CD4-positive, alpha-beta T cell treated with Interleukin-6 for 4 hours (primary cell): ENCODE results near the gene E2F4.
A peak's percentile ranks its signal among the peaks of the same experiment; 100 is the strongest.

Source experiments
- DNase-seq: peaks from one replicate; pipeline ENCODE4 v3.0.0-alpha.2; 2020; ENCODE audit warnings: mixed read lengths

Gene E2F4

DNA sequence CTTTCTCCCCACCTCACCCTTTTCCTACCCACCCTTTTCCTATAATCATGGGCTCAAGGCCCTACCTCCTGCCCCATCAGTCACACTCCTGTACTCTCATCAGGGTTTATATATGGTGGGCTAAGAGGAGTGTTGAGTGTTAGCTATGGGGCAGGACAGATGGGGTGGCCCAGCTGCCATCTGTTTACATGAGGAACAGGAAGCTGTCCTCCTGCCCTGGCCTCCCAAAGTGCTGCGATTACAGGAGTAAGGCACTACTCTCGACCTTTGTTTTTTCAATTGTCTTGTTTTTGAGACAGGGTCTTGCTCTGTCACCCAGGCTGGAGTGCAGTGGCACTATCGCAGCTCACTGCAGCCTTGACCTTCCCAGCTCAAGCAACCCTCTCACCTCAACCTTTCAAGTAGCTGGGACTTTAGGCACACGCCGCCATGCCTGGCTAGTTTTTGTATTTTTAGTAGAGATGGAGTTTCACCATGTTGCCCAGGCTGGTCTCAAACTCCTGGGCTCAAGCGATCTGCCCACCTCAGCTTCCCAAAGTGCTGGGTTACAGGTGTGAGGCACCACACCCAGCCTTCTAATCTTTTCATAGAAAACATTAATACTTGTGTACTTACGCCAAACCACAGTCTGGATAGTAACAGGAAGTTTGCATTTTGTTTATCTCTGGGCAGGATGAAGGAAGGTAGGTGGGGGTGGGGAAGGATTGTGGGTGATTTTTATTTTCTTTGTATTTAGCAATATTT lies 33.9 kb upstream of the E2F4 start:
- peak; percentile 24 for DNase-seq

DNA sequence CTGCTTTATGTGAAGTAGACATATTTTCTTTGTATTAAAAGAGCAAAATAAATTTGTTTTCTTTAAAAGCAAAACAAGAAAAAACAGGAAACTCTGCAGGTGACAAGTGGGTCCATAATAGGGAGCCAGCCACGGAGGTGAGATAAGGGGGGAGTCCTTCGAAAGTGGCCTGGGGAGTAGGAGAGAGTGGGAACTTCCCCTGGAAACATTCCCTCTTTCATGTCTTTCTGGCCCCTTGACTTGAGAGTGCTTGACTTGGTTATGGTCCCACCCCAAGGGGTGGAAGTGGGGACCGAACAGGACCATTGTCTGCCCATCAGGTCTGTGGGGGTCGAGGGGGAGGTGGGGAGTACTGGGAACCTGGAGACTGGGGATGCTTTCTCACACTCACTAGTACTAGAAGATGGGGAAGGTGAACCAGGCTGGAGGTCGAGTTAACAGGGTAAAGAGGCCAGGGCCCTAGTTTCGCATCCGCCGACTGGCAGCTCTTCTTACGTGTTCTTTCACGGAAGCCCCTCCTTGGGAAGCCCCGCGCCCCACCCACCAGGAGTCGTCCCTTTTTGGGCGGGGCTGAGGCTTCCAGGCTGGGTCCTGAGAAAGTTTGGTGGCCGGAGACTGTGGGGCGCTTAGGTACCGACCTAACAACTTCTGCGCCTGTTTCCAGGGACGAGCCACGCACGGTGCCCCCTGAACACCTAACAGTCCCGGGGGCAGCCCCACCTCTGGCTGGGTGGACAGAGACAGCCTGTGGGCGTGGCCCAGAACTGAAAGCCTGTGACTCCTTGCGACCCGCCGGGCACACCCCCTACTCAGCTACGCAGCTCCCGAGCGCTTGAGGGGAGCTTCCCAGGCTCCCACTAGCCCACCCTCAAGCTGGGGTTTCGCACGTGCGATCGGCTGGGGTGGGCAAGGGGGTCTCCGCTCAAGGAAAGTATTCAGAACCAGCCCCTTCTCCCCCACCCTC lies 33.0 kb upstream of the E2F4 start:
- peak; percentile 85 for DNase-seq

- DNase-seq = no peak
These were observed 30.3 kb upstream of the E2F4 start for GRCh38 chr16:67161595-67162058.

DNA sequence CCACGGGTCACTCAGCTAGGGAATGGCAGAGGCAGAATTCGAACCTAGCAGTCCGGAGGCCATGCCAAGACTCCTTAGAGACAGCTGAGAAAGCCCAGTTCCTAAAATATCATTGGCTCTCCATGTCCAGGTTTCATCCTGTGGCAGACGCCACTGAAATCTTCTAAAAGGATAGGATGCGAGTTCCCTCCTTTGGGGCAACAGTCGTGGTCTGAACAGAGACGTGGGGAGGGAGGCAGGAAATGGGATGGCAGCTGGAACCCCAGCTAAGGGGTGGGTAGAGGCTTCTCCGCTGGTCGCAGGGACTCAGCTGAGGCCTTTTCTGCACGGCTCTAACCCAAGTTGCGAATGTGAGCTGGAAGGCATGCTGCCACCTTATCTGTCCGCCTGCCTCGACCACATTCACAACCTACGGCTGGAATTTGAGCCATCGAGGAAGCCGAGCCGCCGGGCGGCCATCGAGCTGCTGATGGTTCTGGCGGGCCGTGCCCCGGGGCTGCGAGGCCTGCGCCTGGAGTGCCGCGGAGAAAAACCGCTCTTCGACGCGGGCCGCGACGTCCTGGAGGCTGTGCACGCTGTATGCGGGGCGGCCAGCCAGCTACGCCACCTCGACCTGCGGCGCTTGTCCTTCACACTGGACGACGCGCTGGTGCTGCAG lies 29.3 kb upstream of the E2F4 start:
- no peak for DNase-seq

DNA sequence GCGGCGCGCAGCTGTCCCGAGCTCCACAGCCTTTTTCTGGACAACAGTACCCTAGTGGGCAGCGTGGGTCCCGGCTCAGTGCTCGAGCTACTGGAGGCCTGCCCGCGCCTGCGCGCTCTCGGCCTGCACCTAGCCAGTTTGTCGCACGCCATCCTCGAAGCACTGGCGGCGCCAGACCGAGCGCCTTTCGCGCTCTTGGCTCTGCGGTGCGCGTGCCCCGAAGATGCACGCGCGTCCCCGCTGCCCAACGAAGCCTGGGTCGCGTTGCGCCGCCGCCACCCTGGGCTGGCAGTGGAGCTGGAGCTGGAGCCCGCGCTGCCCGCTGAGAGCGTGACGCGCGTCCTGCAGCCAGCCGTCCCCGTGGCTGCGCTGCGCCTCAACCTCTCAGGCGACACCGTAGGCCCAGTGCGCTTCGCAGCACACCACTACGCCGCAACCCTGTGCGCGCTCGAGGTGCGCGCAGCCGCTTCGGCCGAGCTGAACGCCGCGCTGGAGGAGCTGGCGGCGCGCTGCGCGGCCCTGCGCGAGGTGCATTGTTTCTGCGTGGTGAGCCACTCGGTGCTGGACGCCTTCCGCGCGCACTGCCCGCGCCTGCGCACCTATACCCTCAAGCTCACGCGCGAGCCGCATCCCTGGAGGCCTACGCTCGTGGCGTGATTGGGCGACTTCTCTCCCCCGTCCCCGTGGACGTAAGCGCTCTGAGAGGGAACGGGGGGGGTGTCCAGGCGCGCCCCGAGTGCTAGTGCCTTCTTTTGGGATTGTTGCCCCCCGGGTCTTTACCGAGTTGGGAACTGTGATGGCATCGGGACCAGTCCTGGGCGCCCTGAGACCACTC lies 28.6 kb upstream of the E2F4 start:
- DNase-seq = peak; percentile 48

GRCh38 chr16:67163999-67164558 lies 27.9 kb upstream of the E2F4 start:
- DNase-seq = no peak

- DNase-seq = no peak
These were observed 27.3 kb upstream of the E2F4 start, which contains the start of gene HSF4 for GRCh38 chr16:67164599-67165061. HSF4 (plus strand) TSS chr16:67164745; CDS start chr16:67164812, 67 bp downstream.

DNA sequence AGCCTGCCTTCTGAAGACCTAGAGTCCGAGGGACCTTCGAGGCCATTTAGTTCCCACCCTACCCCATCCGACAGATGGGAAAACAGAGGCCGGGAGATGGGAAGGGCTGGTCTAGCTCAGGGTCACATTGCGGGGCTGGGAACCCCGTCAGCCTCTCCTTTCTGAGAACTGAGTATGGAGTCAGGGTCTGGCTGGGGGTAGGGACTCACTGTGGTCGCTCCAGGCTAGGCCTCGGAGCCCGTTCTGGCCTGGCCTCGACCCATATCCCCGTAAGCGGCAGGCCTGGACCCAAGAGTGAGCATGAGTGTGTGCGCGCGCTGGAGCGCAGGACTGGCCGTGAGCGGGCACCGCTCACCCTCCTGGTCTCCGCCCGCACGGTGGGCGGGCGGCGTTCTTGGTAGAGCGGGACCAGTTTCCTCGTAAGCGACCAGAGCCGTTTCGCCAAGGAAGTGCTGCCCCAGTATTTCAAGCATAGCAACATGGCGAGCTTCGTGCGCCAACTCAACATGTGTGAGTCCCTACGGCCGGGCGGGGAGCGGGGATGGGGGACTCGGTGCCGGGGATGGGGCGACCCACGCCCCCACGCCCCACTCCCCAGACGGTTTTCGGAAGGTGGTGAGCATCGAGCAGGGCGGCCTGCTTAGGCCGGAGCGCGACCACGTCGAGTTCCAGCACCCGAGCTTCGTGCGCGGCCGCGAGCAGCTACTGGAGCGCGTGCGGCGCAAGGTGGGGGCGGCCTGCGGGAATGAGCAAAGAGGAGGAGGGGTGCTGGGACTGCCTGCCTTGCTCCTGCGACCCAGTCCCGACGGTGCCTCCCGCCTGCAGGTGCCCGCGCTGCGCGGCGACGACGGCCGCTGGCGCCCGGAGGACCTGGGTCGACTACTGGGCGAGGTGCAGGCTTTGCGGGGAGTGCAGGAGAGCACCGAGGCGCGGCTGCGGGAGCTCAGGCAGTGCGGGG lies 26.6 kb upstream of the E2F4 start:
- no peak for DNase-seq

DNA sequence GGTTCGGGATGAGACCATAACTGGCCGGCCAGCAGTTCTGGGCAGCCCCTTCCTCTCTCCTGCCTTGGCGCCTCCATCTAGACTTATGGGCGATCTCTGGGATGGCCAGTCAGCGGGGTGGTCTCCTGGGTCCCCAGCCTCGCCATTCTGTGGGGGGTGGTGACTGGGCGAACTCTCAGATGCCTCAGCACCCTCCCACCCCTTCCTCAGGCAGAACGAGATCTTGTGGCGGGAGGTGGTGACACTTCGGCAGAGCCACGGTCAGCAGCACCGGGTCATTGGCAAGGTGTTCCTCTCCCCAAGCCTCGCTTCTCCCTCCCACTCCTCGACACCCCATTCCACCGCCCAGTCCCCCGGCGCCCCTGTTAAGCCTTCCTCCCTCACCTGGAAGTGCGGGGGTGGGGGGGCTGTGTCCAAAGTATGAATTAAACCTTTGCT lies 25.8 kb upstream of the E2F4 start:
- DNase-seq = no peak

DNA sequence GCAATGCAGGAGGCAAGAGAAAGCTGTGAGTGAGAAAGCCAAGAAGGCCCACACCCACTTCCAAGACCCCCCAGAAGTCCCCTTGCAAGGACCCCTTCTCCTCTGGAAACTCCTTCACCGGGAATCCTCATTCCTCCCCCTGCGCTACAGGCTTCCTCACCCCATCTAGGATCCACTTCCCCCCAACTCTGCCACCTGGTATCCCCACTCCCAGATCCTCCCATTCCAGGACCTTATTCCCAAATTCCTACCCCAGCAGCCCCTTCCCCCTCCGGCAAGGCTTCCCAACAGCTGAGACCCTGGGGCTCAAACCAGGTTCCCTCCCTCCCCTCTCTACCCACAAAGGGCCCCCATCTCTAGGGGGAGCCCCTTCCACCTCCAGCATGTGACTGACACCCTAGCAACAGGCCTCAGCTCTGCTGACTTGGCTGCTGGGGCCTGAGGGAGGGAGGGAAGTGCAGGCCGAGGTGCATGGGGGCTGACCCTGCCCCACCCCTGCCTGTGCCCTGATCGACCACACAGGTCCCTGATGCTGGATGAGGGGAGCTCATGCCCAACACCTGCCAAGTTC lies 25.3 kb upstream of the E2F4 start:
- DNase-seq = no peak

- no peak for DNase-seq
These were observed 24.4 kb upstream of the E2F4 start for GRCh38 chr16:67167588-67167987.

DNA sequence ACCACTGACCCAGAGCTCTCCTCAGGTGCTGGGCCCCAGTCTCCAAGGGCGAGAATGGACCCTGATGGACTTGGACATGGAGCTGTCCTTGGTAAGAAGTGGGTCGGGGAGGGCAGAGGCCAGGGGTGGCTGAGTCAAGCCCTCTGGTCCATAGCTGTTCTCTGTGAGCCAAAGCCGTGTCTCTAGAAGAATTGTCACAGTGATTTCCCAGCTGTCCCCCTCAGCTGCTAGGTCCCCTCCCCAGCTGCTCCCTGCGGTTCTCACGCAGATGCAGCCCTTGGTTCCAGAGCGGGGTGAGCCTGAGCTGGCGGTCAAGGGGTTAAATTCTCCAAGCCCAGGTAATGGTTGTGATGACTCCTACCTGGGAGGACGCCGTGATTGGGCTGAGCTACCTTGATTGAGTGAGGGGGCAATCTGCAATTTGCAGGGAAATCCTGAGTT lies 22.9 kb upstream of the E2F4 start:
- DNase-seq = no peak

GRCh38 chr16:67169642-67170167 lies 22.2 kb upstream of the E2F4 start:
- DNase-seq = peak; percentile 58

DNA sequence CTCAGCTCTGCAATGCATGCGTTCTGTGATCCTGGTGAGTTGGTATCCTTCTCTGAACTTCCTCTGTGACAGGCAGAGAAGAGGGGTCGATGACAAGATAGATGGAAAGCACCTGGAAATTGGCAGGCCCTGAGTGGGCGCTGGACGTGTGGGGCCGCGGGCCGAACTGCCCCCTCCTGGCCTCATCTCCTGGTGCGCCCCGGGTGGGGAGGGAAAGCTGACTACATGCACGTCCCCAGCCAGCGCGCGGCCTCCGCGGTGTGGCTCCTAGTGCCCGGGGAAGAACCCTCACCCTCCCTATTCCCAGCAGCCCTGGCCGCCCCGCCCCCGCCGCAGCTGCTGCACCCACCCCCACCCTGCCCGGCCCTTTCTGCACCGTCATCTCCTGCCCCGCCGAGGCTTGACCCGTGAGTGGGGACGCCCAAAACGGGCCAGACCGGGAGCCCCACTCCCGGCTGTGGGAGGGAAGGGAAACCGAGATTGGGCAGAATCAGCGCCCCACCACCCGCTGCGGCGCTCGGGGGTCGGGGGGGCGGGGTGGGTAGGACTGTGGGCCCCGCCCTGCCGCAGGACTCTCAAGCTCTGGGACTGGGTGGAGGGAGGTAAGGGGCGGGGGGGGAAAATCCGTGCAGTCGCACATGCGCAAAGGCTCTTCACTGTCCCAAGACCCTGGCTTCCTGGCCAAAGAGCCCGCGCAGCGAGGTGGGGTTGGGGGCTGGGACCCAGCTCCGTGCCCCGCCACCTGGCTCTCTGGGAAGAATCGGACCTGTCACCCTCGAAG lies 21.6 kb upstream of the E2F4 start, which contains the start of gene NOL3:
NOL3 (plus strand) TSS at position 371 of the 781 bp plus-strand sequence.
- DNase-seq = peak; percentile 39

DNA sequence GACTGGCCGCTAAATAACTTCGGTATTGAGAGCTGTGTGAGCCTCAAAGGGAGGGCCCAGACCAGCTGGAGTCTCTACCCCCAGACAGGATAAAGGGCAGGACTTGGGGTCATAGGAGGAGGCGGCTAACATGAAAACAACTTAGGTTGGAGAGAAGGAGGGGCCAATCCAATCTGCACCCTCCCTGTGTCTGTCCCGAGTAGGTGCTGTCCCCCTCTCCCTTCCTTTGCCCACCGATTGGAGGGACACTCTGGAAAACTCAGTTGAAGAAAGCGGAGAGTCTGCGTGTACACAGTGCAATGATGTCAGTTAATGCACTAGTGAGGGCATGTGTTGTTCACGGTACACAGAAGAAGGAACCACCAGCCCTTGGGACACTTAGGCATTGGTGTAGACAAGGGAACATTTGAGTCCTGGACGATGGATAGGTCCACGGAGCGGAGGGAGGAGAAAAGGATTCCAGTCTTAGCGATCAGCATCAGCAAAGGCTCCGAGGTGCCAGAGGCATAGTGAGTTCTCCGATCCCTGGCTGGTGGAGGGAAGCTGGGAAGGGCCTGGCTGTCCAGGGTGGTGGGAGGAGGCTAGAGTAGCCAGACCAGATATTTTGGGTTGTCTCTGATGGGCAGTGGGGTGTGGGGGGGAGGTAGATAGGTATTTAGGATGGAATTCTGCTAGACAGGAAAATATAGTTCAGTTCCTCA lies 20.9 kb upstream of the E2F4 start:
- DNase-seq = no peak

GRCh38 chr16:67173323-67173722 lies 18.6 kb upstream of the E2F4 start:
- no peak for DNase-seq

DNA sequence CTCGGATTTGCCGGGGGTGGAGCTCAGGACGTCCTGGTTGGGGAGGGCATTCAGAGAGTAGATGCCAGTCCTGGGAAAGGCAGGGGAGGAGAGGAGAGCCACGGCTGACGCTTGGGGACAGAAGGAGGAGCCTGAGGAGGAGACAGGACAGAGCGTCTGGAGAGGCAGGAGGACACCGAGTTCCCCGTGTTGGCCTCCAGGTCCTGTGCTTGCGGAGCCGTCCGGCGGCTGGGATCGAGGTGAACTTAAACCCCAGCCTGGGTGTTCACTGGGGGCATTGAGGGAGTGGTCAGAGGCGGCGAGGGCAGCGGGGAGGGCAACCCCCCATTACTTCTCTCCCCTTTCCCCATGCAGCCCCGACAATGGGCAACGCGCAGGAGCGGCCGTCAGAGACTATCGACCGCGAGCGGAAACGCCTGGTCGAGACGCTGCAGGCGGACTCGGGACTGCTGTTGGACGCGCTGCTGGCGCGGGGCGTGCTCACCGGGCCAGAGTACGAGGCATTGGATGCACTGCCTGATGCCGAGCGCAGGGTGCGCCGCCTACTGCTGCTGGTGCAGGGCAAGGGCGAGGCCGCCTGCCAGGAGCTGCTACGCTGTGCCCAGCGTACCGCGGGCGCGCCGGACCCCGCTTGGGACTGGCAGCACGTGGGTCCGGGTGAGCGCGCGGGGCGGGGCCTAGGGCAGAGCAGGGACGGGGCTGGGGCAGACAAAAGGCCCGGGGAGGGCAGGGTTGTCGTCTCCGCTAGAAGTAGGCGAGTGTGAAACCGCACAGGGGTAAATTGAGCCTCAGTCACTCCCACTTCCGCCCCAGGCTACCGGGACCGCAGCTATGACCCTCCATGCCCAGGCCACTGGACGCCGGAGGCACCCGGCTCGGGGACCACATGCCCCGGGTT lies 17.9 kb upstream of the E2F4 start:
- peak; percentile 75 for DNase-seq
